GM18870 (cell line): ENCODE measurements around the gene RFX1.

Experiments
- ATAC-seq: cut with Tn5 transposase; IDR thresholded peaks from one replicate; pipeline ENCODE4 v1.9.1; 2021; ENCODE audit warnings: moderate library complexity; ENCODE audit not compliant: unreplicated experiment

The RFX1 gene

GRCh38 chr19:13996928-13997630, 9.0 kb downstream of the RFX1 start:
- ATAC-seq = no peak

- ATAC-seq = no peak
Measured at GRCh38 chr19:13995878-13996765, 10.0 kb downstream of the RFX1 start.

- ATAC-seq = no peak
Measured at GRCh38 chr19:13995017-13995728, 10.9 kb downstream of the RFX1 start.

GRCh38 chr19:13993590-13994300, 12.4 kb downstream of the RFX1 start:
- ATAC-seq = no peak

- no peak for ATAC-seq
Measured at GRCh38 chr19:13992025-13992424, 14.1 kb downstream of the RFX1 start.

- no peak for ATAC-seq
Measured at GRCh38 chr19:13990085-13990484, 16.0 kb downstream of the RFX1 start.

- no peak for ATAC-seq
Measured at GRCh38 chr19:13989487-13989886, 16.6 kb downstream of the RFX1 start.

GRCh38 chr19:13987101-13987890, 18.8 kb downstream of the RFX1 start:
- no peak for ATAC-seq

GRCh38 chr19:13986348-13986904, 19.7 kb downstream of the RFX1 start:
- ATAC-seq = peak; percentile 66

- ATAC-seq = peak; percentile 8
Measured at GRCh38 chr19:13985771-13986347, 20.3 kb downstream of the RFX1 start.

GRCh38 chr19:13984875-13985741, 21.0 kb downstream of the RFX1 start:
- ATAC-seq = no peak

- no peak for ATAC-seq
Measured at GRCh38 chr19:13984186-13984585, 21.9 kb downstream of the RFX1 start.

- no peak for ATAC-seq
Measured at GRCh38 chr19:13983213-13983889, 22.8 kb downstream of the RFX1 start.

- no peak for ATAC-seq
Measured at GRCh38 chr19:13982773-13983172, 23.3 kb downstream of the RFX1 start.

- no peak for ATAC-seq
Measured at GRCh38 chr19:13981988-13982501, 24.1 kb downstream of the RFX1 start.

- no peak for ATAC-seq
Measured at GRCh38 chr19:13981467-13981866, 24.7 kb downstream of the RFX1 start.

GRCh38 chr19:13981021-13981420, 25.1 kb downstream of the RFX1 start:
- ATAC-seq = no peak

- no peak for ATAC-seq
Measured at GRCh38 chr19:13980340-13980739, 25.8 kb downstream of the RFX1 start.
